ENCODE data around the gene HYAL2.
A peak's percentile ranks its signal among the peaks of the same experiment; 100 is the strongest.
"Not testable (repeated sequence)": the region's sequence is repeated elsewhere in the genome, so short reads cannot be mapped to it uniquely, and the experiment has no call there.

HYAL2 gene

DNA sequence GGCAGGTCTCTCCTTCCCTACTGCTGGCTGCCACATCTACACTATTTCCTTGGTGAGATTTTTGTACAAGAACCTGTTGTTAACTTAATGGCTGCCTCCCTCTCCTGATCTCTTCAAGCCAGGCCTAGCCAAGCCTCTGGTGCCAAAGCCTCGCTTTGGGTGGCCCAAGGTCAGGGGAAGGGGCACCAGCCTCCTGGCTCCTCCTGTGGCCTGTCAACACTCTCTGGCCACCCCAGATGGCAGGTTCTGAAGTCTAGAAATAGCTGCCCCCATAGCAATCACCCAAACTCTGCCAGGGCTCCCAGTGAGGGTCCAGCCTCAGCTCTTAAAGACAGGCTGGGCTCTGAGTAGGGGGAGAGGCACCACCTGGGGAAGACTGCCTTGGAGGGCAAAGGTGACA, 35.3 kb downstream of the HYAL2 start:
- no peak for DNase-seq

DNA sequence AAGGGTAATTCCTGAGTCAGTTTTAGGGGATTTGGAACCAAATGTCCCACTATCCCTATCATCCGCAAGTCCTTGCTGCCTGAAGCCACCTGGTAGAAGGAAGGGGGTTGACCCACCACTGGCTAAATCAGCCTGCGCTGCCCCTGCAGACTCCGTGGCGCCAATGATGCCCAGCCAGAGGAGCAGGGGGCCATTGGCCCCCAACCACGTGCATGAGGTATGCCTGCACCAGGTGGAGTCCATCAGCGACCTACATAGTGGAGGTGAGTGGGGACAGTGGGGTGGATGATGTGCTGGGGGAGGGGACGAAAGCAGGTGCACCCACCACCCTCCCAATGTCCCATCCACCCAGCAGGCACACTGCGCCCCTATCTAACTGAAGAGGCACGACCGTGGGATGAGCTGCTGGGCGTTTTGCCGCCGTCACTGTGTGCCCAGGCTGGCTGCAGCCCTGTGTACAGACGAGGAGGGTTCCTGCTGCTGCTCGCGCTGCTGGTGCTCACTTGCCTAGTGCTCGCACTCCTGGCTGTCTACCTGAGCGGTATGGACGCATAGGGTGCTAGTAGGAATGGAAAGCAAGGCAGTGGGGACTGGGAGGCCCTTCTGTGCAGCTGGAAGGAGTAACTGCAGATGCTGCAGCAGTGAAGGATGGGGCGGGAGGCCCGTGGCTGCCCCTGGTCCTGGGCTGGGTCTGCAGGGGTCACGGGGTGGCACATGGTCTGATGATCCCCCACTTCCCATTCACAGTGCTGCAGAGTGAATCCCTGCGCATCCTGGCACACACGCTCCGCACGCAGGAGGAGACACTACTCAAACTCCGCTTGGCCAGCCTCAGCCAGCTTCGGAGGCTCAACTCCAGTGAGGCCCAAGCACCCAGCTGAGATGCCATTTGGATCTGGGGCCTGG, 36.0 kb downstream of the HYAL2 start:
- no peak for DNase-seq

DNA sequence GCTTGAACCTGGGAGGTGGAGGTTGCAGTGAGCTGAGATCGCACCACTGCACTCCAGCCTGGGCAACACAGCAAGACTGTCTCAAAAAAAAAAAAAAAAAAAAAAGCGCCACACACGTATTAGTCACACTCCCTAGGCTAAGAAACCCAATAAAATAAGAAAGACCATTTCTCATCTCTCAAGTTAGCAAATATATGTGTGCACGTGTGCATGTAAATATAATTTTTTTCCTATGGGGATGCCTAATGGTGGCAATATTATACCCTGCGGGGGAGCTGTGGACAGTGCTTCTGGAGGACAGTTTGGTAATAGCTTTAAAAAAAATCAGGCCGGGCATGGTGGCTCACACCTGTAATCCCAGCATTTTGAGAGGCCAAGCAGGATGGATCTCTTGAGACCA, 38.4 kb downstream of the HYAL2 start:
- not testable (repeated sequence) for DNase-seq

DNA sequence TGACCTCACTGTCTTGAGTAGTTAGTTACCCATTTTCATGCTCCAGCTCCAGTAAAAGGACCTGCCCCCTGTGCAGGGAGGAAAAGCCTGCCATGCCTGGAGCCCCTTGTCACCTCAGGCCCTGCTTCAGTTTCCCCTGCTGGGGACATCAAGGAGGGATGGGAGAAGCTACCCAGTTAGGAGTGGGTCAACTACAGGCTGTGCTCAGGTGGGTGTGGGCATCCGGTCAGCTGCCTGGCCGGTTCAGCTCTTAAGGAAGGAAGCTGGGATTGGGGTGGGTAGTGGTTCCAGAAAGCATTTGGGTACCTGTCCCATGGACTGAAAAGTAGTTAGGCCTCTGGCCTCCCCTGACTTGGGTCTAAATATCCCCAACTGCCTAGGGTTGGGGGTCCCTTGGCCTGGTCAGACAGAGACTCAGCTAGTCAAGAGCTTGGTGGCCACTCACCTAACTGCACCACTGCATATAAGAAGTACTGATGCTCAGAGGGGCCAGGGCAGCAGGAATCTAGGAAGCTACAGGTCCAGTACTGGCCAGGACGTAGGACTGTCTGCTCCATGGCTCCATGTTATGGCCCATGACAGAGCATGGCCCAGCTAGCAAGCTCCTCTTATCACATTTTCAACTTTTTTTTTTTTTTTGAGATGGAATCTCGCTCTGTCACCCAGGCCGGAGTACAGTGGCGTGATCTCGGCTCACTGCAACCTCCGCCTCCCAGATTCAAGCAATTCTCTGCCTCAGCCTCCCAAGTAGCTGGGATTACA, 43.1 kb downstream of the HYAL2 start:
- DNase-seq, result no peak

DNA sequence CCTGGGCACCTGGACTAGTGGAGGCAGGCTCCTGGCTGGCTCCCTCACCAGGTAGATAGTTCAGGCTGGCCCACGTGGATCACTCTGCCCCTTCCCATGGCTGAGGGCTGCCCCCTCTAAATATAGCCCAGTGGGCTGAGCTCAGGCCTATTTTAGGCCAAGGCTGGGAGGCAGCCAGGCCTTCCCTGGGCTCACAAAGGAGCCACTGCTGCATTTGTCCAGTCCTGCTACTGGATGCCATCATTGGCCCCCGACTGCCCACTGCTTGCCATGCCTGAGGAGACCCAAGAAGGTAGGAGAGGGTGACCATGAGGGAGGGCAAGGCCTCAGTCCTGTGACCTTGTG, 43.7 kb downstream of the HYAL2 start, which contains the start of gene LSMEM2:
Gene LSMEM2 (plus strand): TSS at position 208 of the 345 bp plus-strand sequence. CDS start 27 bp downstream, at position 235.
- no peak for DNase-seq

DNA sequence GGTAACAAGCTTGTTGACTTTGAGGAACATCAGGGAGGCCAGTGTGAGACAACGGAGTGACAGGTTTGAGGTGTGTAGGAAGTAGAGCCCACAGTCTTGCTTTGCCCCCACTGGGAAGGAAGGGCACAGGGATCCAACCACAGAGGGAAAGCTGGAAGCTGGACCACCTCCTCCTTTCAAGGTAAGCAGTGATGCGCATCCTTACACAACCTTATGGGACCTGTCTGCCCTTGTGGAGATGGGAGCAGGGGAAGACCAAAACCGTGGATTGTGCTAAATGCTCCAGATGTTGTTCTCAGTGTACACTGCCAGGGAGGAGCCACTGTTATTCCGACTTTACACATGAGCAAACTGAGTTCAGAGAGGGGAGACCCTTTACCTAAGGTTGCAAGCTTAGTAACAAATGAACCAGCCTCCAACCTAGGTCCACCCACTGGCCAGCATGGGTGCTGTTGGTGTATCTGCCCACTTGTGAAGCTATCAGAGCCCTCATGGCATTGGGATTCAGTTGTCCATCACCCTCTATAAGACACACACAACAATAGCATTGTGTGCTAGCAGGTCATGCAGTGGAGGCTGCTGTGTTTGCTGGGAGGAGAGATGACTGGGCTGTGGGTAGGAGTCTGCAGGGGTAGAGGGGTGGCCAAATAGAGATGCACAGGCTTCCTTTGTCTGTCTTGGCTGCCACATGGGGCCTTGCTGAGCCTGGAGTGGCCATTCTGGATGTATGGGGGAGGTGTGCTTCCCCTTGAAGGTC, 44.2 kb downstream of the HYAL2 start:
- no peak for DNase-seq

DNA sequence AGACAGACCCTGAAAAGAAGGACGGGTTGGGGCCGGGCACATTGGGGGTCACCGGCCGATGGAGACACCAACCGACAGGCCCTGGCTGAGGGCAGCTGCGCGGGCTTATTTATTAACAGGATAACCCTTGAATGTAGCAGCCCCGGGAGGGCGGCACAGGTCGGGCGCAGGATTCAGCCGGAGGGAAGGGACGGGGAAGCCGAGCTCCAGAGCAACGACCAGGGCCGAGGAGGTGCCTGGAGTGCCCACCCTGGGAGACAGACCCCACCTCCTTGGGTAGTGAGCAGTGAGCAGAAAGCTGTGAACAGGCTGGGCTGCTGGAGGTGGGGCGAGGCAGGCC, 45.8 kb downstream of the HYAL2 start:
- DNase-seq, result no peak

DNA sequence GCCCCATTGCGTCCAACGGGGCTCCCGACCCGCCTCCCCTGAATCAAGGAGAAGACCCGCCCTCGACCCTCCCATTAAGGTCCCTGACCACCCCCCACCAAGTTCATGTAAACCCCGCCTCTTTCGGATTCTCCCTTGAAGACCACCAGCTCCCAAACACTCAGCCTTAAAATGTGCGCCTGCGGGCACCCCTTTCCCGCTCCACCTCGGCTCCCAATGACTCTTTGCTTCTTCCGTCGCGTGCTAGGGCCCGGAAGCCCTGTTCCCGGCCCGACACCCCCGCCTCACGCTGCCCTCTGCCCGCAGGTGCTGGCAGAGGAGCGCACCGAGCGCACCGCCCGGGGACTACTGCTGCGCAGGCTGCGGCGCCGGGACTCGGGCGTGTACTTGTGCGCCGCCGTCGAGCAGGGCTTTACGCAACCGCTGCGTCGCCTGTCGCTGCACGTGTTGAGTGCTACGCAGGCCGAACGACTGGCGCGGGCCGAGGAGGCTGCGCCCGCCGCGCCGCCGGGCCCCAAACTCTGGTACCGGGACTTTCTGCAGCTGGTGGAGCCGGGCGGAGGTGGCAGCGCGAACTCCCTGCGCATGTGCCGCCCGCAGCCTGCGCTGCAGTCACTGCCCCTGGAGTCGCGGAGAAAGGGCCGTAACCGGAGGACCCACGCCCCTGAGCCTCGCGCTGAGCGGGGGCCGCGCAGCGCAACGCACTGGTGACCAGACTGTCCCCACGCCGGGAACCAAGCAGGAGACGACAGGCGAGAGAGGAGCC, 46.4 kb downstream of the HYAL2 start:
- DNase-seq, result no peak

DNA sequence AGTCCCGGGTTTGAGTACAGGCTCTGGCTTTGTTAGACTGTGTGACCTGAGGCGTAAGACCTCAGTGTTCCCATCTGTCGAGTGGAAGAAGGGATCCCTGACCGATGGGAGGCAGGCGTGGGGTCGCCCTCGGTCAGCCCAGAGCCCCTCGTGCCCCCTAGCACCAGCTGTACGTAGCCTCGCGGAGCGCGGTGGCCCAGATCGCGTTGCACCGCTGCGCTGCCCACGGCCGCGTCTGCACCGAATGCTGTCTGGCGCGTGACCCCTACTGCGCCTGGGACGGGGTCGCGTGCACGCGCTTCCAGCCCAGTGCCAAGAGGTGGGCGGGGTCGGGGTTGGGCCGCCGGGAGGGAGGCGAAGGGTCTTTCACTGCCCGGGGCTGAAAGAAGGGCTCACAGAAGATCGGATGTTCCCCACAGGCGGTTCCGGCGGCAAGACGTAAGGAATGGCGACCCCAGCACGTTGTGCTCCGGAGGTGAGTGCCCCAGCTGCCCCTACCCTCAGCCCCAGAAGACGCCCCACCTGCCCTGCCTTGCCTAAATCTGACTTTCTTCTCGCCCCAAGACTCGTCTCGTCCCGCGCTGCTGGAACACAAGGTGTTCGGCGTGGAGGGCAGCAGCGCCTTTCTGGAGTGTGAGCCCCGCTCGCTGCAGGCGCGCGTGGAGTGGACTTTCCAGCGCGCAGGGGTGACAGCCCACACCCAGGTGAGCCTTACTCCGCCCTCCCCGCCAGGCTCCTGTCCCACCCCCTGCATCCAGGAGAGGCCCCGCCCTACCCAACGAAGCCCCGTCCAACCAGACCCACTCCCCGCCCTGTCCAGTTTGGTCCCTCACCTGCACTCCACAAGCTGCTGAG, 47.2 kb downstream of the HYAL2 start:
- no peak for DNase-seq

DNA sequence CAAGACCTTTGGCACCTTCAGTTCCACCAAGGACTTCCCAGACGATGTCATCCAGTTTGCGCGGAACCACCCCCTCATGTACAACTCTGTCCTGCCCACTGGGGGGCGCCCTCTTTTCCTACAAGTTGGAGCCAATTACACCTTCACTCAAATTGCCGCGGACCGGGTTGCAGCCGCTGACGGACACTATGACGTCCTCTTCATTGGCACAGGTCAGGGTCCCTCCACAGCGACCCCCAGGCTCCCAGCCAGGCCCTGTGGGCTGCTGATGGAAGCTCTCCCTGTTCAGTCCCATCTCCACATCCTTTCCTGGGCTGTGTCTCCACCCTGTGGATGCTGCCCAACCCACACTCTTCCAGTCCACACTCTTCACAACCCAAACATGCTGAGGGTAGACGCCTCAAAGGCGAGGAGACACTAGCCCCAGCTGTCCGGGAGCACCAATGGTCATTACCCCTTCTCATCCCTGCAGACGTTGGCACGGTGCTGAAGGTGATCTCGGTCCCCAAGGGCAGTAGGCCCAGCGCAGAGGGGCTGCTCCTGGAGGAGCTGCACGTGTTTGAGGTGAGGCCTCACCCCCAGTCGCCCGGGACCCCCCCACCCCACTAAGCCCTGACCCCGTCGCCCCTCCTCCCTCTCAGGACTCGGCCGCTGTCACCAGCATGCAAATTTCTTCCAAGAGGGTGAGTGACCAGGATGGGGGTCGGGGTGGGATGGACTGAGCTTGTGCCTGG, 48.0 kb downstream of the HYAL2 start:
- no peak for DNase-seq

DNA sequence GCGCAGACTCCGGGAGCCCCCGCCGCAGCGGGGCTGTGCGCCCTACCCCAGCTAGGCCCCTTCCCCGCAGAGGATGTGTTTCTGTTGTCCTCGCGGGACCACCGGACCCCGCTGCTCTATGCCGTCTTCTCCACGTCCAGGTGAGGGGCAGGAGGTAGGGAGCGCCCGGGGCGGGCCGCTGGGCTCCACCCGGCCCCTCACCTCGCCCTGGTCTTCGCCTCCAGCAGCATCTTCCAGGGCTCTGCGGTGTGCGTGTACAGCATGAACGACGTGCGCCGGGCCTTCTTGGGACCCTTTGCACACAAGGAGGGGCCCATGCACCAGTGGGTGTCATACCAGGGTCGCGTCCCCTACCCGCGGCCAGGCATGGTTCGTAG, 48.9 kb downstream of the HYAL2 start:
- no peak for DNase-seq

DNA sequence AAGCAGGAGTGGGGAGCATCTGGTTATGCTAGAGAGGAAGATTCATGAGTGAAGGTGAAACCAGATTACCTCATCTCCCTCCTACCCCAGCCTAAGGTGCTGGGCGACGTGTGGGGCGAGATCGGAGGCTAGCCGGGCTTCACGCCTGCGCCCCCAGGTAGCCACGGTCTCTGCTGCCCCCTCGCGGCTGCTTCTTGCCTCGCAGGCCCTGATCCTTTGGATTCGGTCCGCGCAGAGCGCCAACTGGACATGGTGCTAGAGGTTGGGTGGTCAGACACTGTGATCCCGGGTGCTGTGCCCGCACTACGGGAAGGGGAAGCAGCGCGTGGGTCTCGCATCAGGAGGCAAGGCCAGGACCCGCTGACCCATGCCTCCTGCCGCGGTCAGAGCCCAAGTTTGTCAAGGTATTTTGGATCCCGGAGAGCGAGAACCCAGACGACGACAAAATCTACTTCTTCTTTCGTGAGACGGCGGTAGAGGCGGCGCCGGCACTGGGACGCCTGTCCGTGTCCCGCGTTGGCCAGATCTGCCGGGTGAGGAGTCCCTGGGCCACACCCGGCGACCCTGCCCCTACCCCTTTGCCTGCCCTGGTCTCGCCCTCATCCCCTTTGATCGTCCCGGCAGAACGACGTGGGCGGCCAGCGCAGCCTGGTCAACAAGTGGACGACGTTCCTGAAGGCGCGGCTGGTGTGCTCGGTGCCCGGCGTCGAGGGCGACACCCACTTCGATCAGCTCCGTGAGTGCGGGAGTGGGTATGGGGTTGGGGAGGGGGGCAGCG, 49.4 kb downstream of the HYAL2 start:
- DNase-seq, result peak; percentile 57

DNA sequence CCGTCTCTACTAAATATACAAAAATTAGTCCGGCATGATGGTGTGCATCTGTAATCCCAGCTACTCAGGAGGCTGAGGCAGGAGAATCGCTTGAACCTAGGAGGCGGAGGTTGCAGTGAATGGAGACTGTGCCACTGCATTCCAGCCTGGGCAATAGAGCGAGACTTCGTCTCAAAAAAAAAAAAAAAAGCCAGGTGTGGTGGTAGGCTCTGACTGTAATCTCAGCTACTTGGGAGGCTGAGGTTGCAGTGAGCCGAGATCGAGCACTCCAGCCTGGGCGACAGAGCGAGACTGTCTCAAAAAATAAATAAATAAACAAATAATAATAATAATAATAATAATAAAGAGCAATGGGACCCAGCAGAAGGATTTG, 50.0 kb downstream of the HYAL2 start:
- DNase-seq, result not testable (repeated sequence)

DNA sequence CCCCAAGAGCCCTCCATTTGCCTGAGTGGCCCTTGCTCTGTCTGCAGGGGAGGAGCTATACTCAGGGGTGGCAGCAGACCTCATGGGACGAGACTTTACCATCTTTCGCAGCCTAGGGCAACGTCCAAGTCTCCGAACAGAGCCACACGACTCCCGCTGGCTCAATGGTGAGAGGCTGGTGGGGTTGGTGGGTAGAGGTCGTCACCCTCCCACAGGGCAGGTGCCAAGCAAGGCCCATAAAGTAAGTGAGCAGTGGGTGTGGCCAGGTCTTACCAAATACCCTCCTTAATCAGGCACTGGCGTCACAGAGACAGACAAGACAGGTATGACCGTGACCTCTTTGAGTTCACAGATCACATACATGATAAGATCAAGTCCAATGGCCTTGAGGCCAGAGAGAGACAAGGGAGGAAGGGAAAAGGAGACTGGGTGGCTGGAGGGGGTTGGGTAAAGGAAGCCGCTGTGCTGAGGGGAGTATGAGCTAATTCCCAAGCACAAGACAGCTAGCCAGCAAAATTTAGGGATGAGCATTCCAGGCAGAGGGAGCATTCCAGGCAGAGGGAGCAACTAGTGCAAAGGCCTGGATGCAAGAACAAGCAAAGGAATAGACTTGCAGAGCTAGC, 51.1 kb downstream of the HYAL2 start:
- DNase-seq, result no peak

DNA sequence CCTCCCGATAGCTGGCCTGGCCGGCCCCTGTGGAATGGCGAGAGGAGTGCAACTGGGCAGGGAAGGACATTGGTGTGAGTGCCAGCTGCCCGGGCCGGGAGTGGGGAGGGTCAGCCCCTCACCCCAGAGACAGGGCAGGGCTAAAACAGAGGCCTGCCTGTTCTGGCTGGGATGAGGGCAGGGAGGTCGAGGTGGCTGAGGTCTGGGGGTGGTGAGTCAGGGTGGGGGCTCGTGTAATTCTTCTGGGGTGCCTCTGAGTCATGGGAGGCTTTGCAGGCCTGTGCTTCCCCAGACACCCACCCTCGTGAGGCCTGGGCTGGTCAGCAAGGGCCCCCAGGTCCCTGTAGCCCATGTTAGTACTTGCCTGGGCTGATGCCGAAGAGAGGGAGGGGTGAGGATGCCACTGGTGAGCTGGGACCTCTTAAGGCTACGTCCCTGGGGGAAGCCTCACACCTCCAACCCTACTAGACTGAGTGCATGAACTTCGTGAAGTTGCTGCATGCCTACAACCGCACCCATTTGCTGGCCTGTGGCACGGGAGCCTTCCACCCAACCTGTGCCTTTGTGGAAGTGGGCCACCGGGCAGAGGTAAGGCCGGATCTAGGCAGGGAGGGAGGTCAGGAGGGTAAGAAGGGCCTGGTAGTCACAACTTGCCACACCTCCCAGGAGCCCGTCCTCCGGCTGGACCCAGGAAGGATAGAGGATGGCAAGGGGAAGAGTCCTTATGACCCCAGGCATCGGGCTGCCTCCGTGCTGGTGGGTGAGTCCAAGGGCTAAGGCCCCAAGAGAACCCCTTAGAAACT, 51.9 kb downstream of the HYAL2 start:
- no peak for DNase-seq

DNA sequence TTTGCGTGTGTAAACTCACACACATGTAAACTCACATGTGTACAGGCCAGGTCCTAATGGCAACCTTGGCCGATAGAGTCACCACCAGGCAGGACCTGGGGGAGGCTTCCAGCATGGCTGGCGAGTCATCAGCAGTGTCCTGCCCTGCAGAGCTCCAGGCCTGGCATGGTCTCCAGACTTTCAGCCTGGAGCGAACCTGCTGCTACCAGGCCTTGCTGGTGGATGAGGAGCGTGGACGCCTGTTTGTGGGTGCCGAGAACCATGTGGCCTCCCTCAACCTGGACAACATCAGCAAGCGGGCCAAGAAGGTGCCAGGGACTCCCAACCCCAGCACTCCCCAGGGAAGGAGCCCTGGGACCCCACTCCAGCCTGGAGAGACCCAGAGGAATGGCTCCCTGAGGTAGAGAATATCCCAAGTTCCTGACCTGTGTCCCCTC, 52.5 kb downstream of the HYAL2 start:
- DNase-seq, result no peak

DNA sequence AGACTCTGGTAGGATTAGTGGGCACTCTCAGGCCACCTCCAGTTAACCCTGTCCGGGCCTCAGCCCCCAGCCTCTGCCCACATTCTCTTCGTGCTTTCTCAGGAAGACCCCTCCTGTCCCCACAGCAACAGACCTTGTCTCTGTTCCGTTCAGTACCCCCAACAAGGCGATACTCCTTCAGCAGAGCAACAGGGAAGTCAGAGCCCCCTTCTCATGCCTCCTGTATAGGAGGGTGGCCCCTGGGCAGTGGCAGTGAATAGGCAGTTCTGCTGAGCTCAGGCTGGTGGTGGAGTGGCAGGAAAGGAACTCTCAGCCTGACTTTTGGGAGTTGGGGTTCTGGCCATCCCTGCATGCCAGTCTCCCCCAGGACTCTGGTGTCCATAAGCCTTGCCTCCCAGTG, 53.1 kb downstream of the HYAL2 start:
- DNase-seq, result no peak

DNA sequence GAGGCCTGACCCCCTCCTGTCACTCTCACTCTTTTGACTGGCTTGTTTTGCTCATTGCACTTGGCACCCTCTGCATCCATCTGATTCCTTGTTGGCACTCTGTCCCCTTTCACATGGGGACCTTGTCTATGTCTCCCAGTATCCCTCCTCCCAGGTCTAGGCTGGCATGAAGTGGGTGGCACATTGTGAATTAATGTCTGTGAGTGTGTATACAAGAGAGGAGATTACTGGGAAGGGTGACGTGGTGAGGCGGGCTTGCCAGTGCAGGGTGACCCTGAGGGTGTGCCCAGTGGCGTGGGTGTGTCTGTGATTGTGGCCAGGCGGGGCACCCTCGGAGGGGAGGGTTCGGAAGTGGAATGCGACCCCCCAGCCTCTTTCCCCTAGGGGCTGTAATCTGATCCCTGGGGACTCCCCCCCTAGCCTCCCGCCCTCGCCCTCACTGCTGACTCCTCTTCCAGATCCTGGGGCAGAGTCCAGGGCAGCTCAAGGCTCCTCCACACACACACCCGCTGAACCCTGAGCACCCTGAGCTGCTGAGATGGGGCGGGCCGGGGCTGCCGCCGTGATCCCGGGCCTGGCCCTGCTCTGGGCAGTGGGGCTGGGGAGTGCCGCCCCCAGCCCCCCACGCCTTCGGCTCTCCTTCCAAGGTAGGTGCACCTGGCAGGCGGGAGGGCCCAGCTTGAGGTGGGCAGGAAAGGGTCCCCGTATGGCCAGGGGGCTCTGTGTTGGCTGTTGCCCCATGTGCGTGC, 53.7 kb downstream of the HYAL2 start, which contains the start of gene SEMA3B:
Gene SEMA3B (plus strand): TSS at position 445 of the 749 bp plus-strand sequence. CDS start 94 bp downstream, at position 539.
- DNase-seq, result no peak

All from NCI-H1092 (cell line).